SK-N-SH (cell line): ENCODE measurements around the gene SLC5A3. TPM values are rescaled to one million over a fixed set of nuclear protein-coding genes. Genes with fewer than 3 reads are reported as not detected.

Source experiments
- CTCF ChIA-PET: fragments of 300-600, 350-600 bp; formaldehyde crosslinking; extraction: SDS; loops from one replicate; lab custom pipeline; 2021; lab: Yijun Ruan, JAX
- POLR2A ChIA-PET: fragments of 350-600 bp; sonication (Branson Sonifier 250); formaldehyde crosslinking; extraction: SDS; loops from one replicate; lab custom pipeline; 2020; ENCODE audit warnings: antibody characterized with exemption, inconsistent platforms; lab: Yijun Ruan, JAX
- DNase-seq: peaks from one replicate; pipeline ENCODE4 v3.0.0; 2012
- H2AFZ ChIP-seq: fragments of 200-600 bp; sonication (generic); 2 replicates; pipeline ENCODE4 v1.8.1; 2016; ENCODE audit warnings: antibody characterized with exemption, mild to moderate bottlenecking, low read depth
- H3F3A ChIP-seq: fragments of 200-600 bp; sonication (generic); replicated peaks from 2 replicates; pipeline ENCODE3; 2016; ENCODE audit warnings: antibody characterized with exemption, mild to moderate bottlenecking; ENCODE audit not compliant: insufficient read depth
- H3K27ac ChIP-seq, 2 experiments: fragments of 200-500 bp in 1 of 2; fragments of 200-600 bp in 1 of 2; sonication (Bioruptor generic) in 1 of 2; sonication (generic), shearing (Covaris generic) in 1 of 2; 2 replicates each; pipeline versions ENCODE4 v1.5.1 to v1.6.1; 2014 to 2016; ENCODE audit warnings: low read depth in 2 of 2, inconsistent platforms in 1 of 2, low read length in 1 of 2, mild to moderate bottlenecking in 1 of 2, mixed read lengths in 1 of 2
- H3K27me3 ChIP-seq: fragments of 200-600 bp; sonication (generic), shearing (Covaris generic); 2 replicates; pipeline ENCODE4 v1.6.1; 2016; ENCODE audit warnings: mixed run types; ENCODE audit not compliant: insufficient read depth
- H3K36me3 ChIP-seq, 2 experiments: fragments of 200-500 bp in 1 of 2; fragments of 200-600 bp in 1 of 2; sonication (Bioruptor generic) in 1 of 2; sonication (generic) in 1 of 2; replicated peaks in 1 of 2; 2 replicates each; pipeline versions ENCODE3 to v1.5.1; 2014 to 2016; ENCODE audit warnings: low read length in 1 of 2, mild to moderate bottlenecking in 1 of 2; ENCODE audit not compliant: insufficient read depth in 2 of 2, control insufficient read depth in 1 of 2
- H3K4me1 ChIP-seq, 2 experiments: fragments of 200-500 bp in 1 of 2; fragments of 200-600 bp in 1 of 2; sonication (Bioruptor generic) in 1 of 2; sonication (generic), shearing (Covaris generic) in 1 of 2; 2 replicates each; pipeline versions ENCODE4 v1.5.1 to v1.6.1; 2014 to 2016; ENCODE audit warnings: low read depth in 1 of 2, low read length in 1 of 2, mixed run types in 1 of 2; ENCODE audit not compliant: insufficient read depth in 2 of 2, control insufficient read depth in 1 of 2
- H3K4me2 ChIP-seq: fragments of 200-600 bp; sonication (generic), shearing (Covaris generic); 2 replicates; pipeline ENCODE4 v1.6.1; 2017; ENCODE audit warnings: mixed run types
- H3K4me3 ChIP-seq, 2 experiments: fragments of 200-500 bp in 1 of 2; fragments of 200-600 bp in 1 of 2; sonication (Bioruptor generic) in 1 of 2; sonication (generic), shearing (Covaris generic) in 1 of 2; 2 replicates each; pipeline versions ENCODE4 v1.5.1 to v1.8.1; 2014 to 2016; ENCODE audit warnings: low read depth in 2 of 2, inconsistent platforms in 1 of 2, low read length in 1 of 2, mild to moderate bottlenecking in 1 of 2, mixed read lengths in 1 of 2, moderate library complexity in 1 of 2
- H3K79me2 ChIP-seq: fragments of 200-600 bp; sonication (generic); 2 replicates; pipeline ENCODE4 v1.8.1; 2017; ENCODE audit warnings: mild to moderate bottlenecking; ENCODE audit not compliant: insufficient read depth
- H3K9ac ChIP-seq: fragments of 200-600 bp; sonication (generic); 2 replicates; pipeline ENCODE4 v1.6.1; 2017; ENCODE audit warnings: mixed run types
- H3K9me2 ChIP-seq: fragments of 200-600 bp; sonication (generic); 2 replicates; pipeline ENCODE4 v1.6.1; 2017; ENCODE audit warnings: mixed run types
- H3K9me3 ChIP-seq: fragments of 200-600 bp; sonication (generic); 2 replicates; pipeline ENCODE4 v1.6.1; 2017; ENCODE audit warnings: mixed run types, mild to moderate bottlenecking, moderate library complexity
- H4K20me1 ChIP-seq: fragments of 200-600 bp; sonication (generic); 2 replicates; pipeline ENCODE4 v1.6.1; 2017; ENCODE audit warnings: mild to moderate bottlenecking, mixed run types; ENCODE audit not compliant: insufficient read depth
- ELF1 ChIP-seq: IDR thresholded peaks from 2 replicates; pipeline ENCODE4 v1.4.0; 2012
- EP300 ChIP-seq, 2 experiments: IDR thresholded peaks; 2 replicates each; pipeline versions ENCODE4 v1.4.0 to v1.6.1; 2012; ENCODE audit warnings: borderline replicate concordance in 1 of 2, low read depth in 1 of 2, low read length in 1 of 2
- FOSL2 ChIP-seq: IDR thresholded peaks from 2 replicates; pipeline ENCODE4 v1.4.0; 2012; ENCODE audit warnings: low read depth, mild to moderate bottlenecking, moderate library complexity, borderline replicate concordance
- FOXJ3 ChIP-seq: sonication (generic); formaldehyde crosslinking; IDR thresholded peaks from 2 replicates; pipeline ENCODE4 v1.5.1; 2020; ENCODE audit warnings: mild to moderate bottlenecking, missing genetic modification reagents
- MXI1 ChIP-seq: IDR thresholded peaks from 2 replicates; pipeline ENCODE4 v1.6.1; 2012; ENCODE audit warnings: mild to moderate bottlenecking, low read depth, low read length, improper control_type of control experiment
- NRF1 ChIP-seq: IDR thresholded peaks from 2 replicates; pipeline ENCODE4 v1.6.1; 2012; ENCODE audit warnings: low read depth, mild to moderate bottlenecking, low read length
- RAD21 ChIP-seq: IDR thresholded peaks from 2 replicates; pipeline ENCODE4 v1.6.1; 2012; ENCODE audit warnings: mild to moderate bottlenecking, low read length
- RCOR1 ChIP-seq: fragments of 150-350 bp; IDR thresholded peaks from 2 replicates; pipeline ENCODE4 v1.6.1; 2017; ENCODE audit warnings: antibody characterized with exemption, low read length
- SMC3 ChIP-seq: IDR thresholded peaks from 2 replicates; pipeline ENCODE4 v1.6.1; 2012; ENCODE audit warnings: low read depth, low read length, improper control_type of control experiment
- TAF1 ChIP-seq: IDR thresholded peaks from 2 replicates; pipeline ENCODE4 v1.6.1; 2012; ENCODE audit warnings: low read depth, mild to moderate bottlenecking, low read length, moderate library complexity, borderline replicate concordance
- WGBS: methylation state at CpG from one replicate; pipeline ENCODE4 v1.1.6; 2017; ENCODE audit warnings: low lambda C conversion rate; 5-methylcytosine and 5-hydroxymethylcytosine counted together
- polyA plus RNA-seq, 3 experiments: library from polyadenylated mRNA; depleted of rRNA; stranded (reverse); fragments of >200 nt; gene quantifications; 2 replicates each; pipeline ENCODE4 v1.2.3, GENCODE V29; 2012
- TF ChIP-seq, protein P1 (sequence below): IDR thresholded peaks from 2 replicates; pipeline ENCODE4; 2012
- TF ChIP-seq, protein P2 (sequence below): IDR thresholded peaks from 2 replicates; pipeline ENCODE4 v1.4.0; 2012; ENCODE audit warnings: low read depth, borderline replicate concordance
- TF ChIP-seq, protein P3 (sequence below): IDR thresholded peaks from 2 replicates; pipeline ENCODE4 v1.6.1; 2012; ENCODE audit warnings: mild to moderate bottlenecking, low read depth, low read length, moderate library complexity

SLC5A3 gene
- polyA plus RNA-seq, 1 of the 3 experiments (the other 2 are of a cell fraction): 3.0 TPM

DNA sequence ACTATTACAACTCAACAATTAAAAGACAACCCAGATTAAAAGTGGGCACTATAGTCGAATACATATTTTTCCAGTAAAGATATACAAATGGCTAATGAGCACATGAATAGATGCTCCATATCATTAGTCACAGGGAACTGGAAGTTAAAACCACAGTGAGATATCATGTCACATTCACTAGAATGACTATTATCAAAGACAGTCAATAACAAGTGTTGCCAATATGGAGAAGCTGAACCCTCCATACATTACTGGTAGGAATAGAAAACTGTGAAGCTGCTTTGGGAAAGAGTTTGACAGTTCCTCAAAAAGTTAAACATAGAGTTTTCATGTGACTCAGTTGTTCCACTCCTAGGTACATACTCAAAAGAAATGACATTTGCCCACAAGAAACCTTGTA lies 30.6 kb upstream of the SLC5A3 start:
- CTCF ChIA-PET: no interaction called here
- Histone ChIP-seq H2AFZ (no peak overlapping the region), H3K36me3 (no peaks in the 10 kb centered on the region), H3K27me3 (no peaks in the 10 kb centered on the region)
- TF ChIP-seq FOSL2 (no peak), FOXJ3 (no peak), ELF1 (no peak)
- TF ChIP-seq, all 33 proteins: peak for 0
- no peak overlapping the region for H3K4me2 ChIP-seq
- DNase-seq: no peak
- H3K79me2 ChIP-seq: no peaks in the 10 kb centered on the region
- no peaks in the 10 kb centered on the region for H3F3A ChIP-seq
- POLR2A ChIA-PET: no interaction called here
- no peak overlapping the region for H3K27ac ChIP-seq
- no peak overlapping the region for H3K4me3 ChIP-seq
- 6% methylated on average over 1 of the region's 1 CpG for WGBS
- H3K9ac ChIP-seq: no peak overlapping the region
- no peaks in the 10 kb centered on the region for H3K9me2 ChIP-seq
- no peaks in the 10 kb centered on the region for H3K9me3 ChIP-seq
- no peaks in the 10 kb centered on the region for H3K4me1 ChIP-seq
- H4K20me1 ChIP-seq: no peaks in the 10 kb centered on the region

DNA sequence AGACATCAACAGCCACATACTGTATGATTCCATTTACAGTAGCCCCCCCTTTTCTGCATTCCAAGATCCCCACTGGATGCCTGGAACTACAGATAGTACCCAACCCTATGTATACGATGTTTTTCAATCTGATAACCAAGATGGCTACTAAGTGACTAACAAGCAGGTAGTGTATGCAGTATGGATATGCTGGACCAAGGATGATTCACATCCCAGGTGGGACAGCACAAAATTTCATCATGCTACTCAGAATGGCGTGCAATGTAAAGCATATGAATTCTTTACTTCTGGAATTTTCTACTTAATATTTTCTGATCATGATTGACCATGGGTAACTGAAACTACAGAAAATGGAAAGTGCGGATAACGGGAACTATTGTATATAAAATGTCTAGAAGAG lies 30.0 kb upstream of the SLC5A3 start:
- no peak overlapping the region for H2AFZ ChIP-seq
- POLR2A ChIA-PET: no interaction called here
- no peaks in the 10 kb centered on the region for H3F3A ChIP-seq
- H3K27ac ChIP-seq: no peak overlapping the region
- H3K9me3 ChIP-seq: no peaks in the 10 kb centered on the region
- CTCF ChIA-PET: no interaction called here
- no peaks in the 10 kb centered on the region for H3K79me2 ChIP-seq
- no peak for DNase-seq
- no peak overlapping the region for H3K4me2 ChIP-seq
- 64% methylated on average over 4 of the region's 4 CpGs for WGBS
- H3K36me3 ChIP-seq: no peaks in the 10 kb centered on the region
- no peak overlapping the region for H3K4me3 ChIP-seq
- no peaks in the 10 kb centered on the region for H3K9me2 ChIP-seq
- H4K20me1 ChIP-seq: no peaks in the 10 kb centered on the region
- H3K4me1 ChIP-seq: no peaks in the 10 kb centered on the region
- no peaks in the 10 kb centered on the region for H3K27me3 ChIP-seq
- no peak overlapping the region for H3K9ac ChIP-seq
- TF ChIP-seq EP300 (IDR thresholded peaks at IDR 0.05; ENCODE audit: borderline replicate concordance in 1 of 2, low read depth in 1 of 2, low read length in 1 of 2) (no peak), FOSL2 (no peak), NRF1 (no peak), FOXJ3 (no peak), RAD21 (no peak), MXI1 (no peak), RCOR1 (no peak), SMC3 (no peak), TAF1 (no peak)
- TF ChIP-seq, protein P1, sequence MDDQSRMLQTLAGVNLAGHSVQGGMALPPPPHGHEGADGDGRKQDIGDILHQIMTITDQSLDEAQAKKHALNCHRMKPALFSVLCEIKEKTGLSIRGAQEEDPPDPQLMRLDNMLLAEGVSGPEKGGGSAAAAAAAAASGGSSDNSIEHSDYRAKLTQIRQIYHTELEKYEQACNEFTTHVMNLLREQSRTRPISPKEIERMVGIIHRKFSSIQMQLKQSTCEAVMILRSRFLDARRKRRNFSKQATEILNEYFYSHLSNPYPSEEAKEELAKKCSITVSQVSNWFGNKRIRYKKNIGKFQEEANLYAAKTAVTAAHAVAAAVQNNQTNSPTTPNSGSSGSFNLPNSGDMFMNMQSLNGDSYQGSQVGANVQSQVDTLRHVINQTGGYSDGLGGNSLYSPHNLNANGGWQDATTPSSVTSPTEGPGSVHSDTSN: no peak
- TF ChIP-seq, protein P2, sequence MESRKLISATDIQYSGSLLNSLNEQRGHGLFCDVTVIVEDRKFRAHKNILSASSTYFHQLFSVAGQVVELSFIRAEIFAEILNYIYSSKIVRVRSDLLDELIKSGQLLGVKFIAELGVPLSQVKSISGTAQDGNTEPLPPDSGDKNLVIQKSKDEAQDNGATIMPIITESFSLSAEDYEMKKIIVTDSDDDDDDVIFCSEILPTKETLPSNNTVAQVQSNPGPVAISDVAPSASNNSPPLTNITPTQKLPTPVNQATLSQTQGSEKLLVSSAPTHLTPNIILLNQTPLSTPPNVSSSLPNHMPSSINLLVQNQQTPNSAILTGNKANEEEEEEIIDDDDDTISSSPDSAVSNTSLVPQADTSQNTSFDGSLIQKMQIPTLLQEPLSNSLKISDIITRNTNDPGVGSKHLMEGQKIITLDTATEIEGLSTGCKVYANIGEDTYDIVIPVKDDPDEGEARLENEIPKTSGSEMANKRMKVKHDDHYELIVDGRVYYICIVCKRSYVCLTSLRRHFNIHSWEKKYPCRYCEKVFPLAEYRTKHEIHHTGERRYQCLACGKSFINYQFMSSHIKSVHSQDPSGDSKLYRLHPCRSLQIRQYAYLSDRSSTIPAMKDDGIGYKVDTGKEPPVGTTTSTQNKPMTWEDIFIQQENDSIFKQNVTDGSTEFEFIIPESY: no peak
- TF ChIP-seq, protein P3, sequence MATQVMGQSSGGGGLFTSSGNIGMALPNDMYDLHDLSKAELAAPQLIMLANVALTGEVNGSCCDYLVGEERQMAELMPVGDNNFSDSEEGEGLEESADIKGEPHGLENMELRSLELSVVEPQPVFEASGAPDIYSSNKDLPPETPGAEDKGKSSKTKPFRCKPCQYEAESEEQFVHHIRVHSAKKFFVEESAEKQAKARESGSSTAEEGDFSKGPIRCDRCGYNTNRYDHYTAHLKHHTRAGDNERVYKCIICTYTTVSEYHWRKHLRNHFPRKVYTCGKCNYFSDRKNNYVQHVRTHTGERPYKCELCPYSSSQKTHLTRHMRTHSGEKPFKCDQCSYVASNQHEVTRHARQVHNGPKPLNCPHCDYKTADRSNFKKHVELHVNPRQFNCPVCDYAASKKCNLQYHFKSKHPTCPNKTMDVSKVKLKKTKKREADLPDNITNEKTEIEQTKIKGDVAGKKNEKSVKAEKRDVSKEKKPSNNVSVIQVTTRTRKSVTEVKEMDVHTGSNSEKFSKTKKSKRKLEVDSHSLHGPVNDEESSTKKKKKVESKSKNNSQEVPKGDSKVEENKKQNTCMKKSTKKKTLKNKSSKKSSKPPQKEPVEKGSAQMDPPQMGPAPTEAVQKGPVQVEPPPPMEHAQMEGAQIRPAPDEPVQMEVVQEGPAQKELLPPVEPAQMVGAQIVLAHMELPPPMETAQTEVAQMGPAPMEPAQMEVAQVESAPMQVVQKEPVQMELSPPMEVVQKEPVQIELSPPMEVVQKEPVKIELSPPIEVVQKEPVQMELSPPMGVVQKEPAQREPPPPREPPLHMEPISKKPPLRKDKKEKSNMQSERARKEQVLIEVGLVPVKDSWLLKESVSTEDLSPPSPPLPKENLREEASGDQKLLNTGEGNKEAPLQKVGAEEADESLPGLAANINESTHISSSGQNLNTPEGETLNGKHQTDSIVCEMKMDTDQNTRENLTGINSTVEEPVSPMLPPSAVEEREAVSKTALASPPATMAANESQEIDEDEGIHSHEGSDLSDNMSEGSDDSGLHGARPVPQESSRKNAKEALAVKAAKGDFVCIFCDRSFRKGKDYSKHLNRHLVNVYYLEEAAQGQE: no peak
- TF ChIP-seq, all 33 proteins: peak for 0
